ENCODE measurements around the gene QRSL1. TPM values are rescaled to one million over a fixed set of nuclear protein-coding genes. Genes with fewer than 3 reads are reported as not detected.

Gene QRSL1
- total RNA-seq, 1 experiment from 2014 or later, result 19.5 TPM

GRCh38 chr6:106694343-106694742 is 65.0 kb downstream of the QRSL1 start:
- no peaks in the 10 kb centered on the region for H3K79me2 ChIP-seq (ENCODE audit: insufficient read depth, low read length)

More at GRCh38 chr6:106694343-106694742, 65.0 kb downstream of the QRSL1 start:
- Mint-ChIP-seq H3K36me3 (ENCODE audit: insufficient read depth in 1 of 3, low read depth in 3 of 3) (no peaks in the 10 kb centered on the region), H3K9me3 (no peaks in the 10 kb centered on the region), H3K4me1 (peaks cover 39% of the 10 kb centered on the region in 2 experiments), H3K27ac (peak overlapping the region in 2 of 3 experiments; percentile 48 to 82; a peak in 3 of 7 replicates), H3K27me3 (ENCODE audit: low read depth) (no peaks in the 10 kb centered on the region), H3K4me3 (no peak overlapping the region)
- no peak overlapping the region for H3K23ac ChIP-seq (ENCODE audit: insufficient read length, low read depth, low read length)
- no peak overlapping the region for H2AFZ ChIP-seq (ENCODE audit: low read length)
- H3K23me2 ChIP-seq (ENCODE audit: insufficient read length, low read depth, low read length, poor library complexity, severe bottlenecking), result no peaks in the 10 kb centered on the region
- no peak overlapping the region for H2BK5ac ChIP-seq (ENCODE audit: insufficient read length, low read length)
- no peak overlapping the region for H2AK5ac ChIP-seq (ENCODE audit: insufficient read length, low read length)
- H3K9me3 ChIP-seq (ENCODE audit: control insufficient read depth, low read depth, low read length), result no peaks in the 10 kb centered on the region
- peak overlapping the region; percentile 60; the same call in 1 of the 2 replicates for H3K14ac ChIP-seq (ENCODE audit: insufficient read depth, low read length)
- peak; percentile 43 for DNase-seq
- H4K5ac ChIP-seq (ENCODE audit: insufficient read length, low read depth, low read length), result no peak overlapping the region
- H2BK12ac ChIP-seq (ENCODE audit: insufficient read length, low read depth, low read length), result no peak overlapping the region
- no peak overlapping the region for H3K27ac ChIP-seq (ENCODE audit: insufficient read length, low read depth, low read length)
- no peak overlapping the region for H4K91ac ChIP-seq (ENCODE audit: insufficient read length, low read depth, low read length)
- no peak overlapping the region for H3K9ac ChIP-seq (ENCODE audit: extremely low read depth, insufficient read length, low read length)
- H4K8ac ChIP-seq (replicated peaks; ENCODE audit: insufficient read length, low read depth, low read length), result no peak overlapping the region
- TF ChIP-seq, protein P1, sequence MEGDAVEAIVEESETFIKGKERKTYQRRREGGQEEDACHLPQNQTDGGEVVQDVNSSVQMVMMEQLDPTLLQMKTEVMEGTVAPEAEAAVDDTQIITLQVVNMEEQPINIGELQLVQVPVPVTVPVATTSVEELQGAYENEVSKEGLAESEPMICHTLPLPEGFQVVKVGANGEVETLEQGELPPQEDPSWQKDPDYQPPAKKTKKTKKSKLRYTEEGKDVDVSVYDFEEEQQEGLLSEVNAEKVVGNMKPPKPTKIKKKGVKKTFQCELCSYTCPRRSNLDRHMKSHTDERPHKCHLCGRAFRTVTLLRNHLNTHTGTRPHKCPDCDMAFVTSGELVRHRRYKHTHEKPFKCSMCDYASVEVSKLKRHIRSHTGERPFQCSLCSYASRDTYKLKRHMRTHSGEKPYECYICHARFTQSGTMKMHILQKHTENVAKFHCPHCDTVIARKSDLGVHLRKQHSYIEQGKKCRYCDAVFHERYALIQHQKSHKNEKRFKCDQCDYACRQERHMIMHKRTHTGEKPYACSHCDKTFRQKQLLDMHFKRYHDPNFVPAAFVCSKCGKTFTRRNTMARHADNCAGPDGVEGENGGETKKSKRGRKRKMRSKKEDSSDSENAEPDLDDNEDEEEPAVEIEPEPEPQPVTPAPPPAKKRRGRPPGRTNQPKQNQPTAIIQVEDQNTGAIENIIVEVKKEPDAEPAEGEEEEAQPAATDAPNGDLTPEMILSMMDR (conservative IDR thresholded peaks at IDR 0.05), result 0 out of 3 replicates have a peak, but pooled peaks have one; percentile 14
- no peak overlapping the region for H3K4ac ChIP-seq (ENCODE audit: low read depth, low read length)
- peaks cover 6% of the 10 kb centered on the region; the same call in 1 of the 2 replicates for H3K4me1 ChIP-seq (ENCODE audit: insufficient read depth, low read length)
- no peak overlapping the region for H2BK120ac ChIP-seq (ENCODE audit: low read depth, low read length, poor library complexity, severe bottlenecking)
- no peak overlapping the region for H3K56ac ChIP-seq (ENCODE audit: insufficient read length, low read depth, low read length)
- H3K27me3 ChIP-seq (ENCODE audit: insufficient read depth, low read length), result no peaks in the 10 kb centered on the region
- H3T11ph ChIP-seq (ENCODE audit: low read length), result no peak overlapping the region
- no peak overlapping the region for H3K4me2 ChIP-seq (ENCODE audit: insufficient read depth, insufficient read length, low read length)
- no peaks in the 10 kb centered on the region for H4K20me1 ChIP-seq (ENCODE audit: control insufficient read depth, insufficient read depth, insufficient read length)
- no peak overlapping the region for H2BK20ac ChIP-seq (ENCODE audit: low read depth, low read length, poor library complexity, severe bottlenecking)
- no peaks in the 10 kb centered on the region for H3K79me1 ChIP-seq (ENCODE audit: insufficient read depth, low read depth, low read length, poor library complexity, severe bottlenecking)
- no CpG with 5 or more reads among the region's 8 CpGs for WGBS (ENCODE audit: extremely low coverage, insufficient read length, low lambda C conversion rate)
- no peak overlapping the region for H3K18ac ChIP-seq (ENCODE audit: insufficient read length, low read depth, low read length)
- no peak overlapping the region for H2BK15ac ChIP-seq (ENCODE audit: low read depth, low read length)

Data from H9 (cell line).